Measurements from ENCODE around the gene KIR2DL3. TPM values are rescaled to one million over a fixed set of nuclear protein-coding genes. Genes with fewer than 3 reads are reported as not detected.
"Not testable (repeated sequence)": the region's sequence is repeated elsewhere in the genome, so short reads cannot be mapped to it uniquely, and the experiment has no call there.

KIR2DL3 gene
- not detected for polyA plus RNA-seq (2013, experiment 1 of 2)
- polyA plus RNA-seq (2013, experiment 2 of 2), result not detected

- WGBS, result 87% methylated on average over 16 of the region's 16 CpGs
- H3K9me3 ChIP-seq (ENCODE audit: insufficient read depth, low read depth, low read length), result peaks cover 56% of the 10 kb centered on the region
- not testable (repeated sequence) for H3K9ac ChIP-seq (ENCODE audit: low read depth, low read length); H3K27me3 ChIP-seq (ENCODE audit: insufficient read depth, low read length); H3K4me1 ChIP-seq (ENCODE audit: insufficient read depth, low read length); H3K4me3 ChIP-seq (ENCODE audit: low read length); H3K36me3 ChIP-seq (ENCODE audit: insufficient read depth, low read length); H3K27ac ChIP-seq (ENCODE audit: low read depth, low read length)
Measured at GRCh38 chr19:54738306-54738705, at the start of gene KIR2DL3. KIR2DL3 (plus strand) TSS chr19:54738513; CDS start chr19:54738546, 33 bp downstream.

GRCh38 chr19:54691582-54692297 is 46.6 kb upstream of the KIR2DL3 start:
- Histone ChIP-seq H3K4me3 (ENCODE audit: low read length) (no peak overlapping the region), H3K36me3 (ENCODE audit: insufficient read depth, low read length) (no peaks in the 10 kb centered on the region), H3K27me3 (ENCODE audit: insufficient read depth, low read length) (no peaks in the 10 kb centered on the region), H3K27ac (ENCODE audit: low read depth, low read length) (no peak overlapping the region), H3K9me3 (ENCODE audit: insufficient read depth, low read depth, low read length) (peaks cover 78% of the 10 kb centered on the region), H3K4me1 (ENCODE audit: insufficient read depth, low read length) (no peaks in the 10 kb centered on the region), H3K9ac (ENCODE audit: low read depth, low read length) (no peak overlapping the region)
- 71% methylated on average over 9 of the region's 9 CpGs for WGBS

DNA sequence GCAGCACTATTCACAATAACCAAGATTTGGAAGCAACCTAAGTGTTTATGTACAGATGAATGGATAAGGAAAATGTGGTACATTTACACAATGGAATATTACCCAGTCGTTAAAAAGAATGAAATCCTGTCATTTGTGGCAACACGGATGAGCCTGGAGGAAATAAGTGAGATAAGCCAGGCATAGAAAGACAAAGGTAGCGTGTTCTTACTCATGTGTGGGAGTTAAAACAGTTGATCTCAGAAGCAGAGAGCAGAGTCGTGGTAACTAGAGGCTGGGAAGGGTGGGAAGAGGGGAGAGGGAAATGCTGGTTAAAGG is 46.1 kb upstream of the KIR2DL3 start:
- Histone ChIP-seq H3K36me3 (ENCODE audit: insufficient read depth, low read length) (no peaks in the 10 kb centered on the region), H3K27me3 (ENCODE audit: insufficient read depth, low read length) (no peaks in the 10 kb centered on the region), H3K9ac (ENCODE audit: low read depth, low read length) (no peak overlapping the region), H3K4me3 (ENCODE audit: low read length) (no peak overlapping the region), H3K4me1 (ENCODE audit: insufficient read depth, low read length) (no peaks in the 10 kb centered on the region), H3K9me3 (ENCODE audit: insufficient read depth, low read depth, low read length) (peaks cover 75% of the 10 kb centered on the region), H3K27ac (ENCODE audit: low read depth, low read length) (no peak overlapping the region)
- WGBS, result 45% methylated on average over 4 of the region's 4 CpGs

- no peak overlapping the region for H3K9ac ChIP-seq (ENCODE audit: low read depth, low read length)
- WGBS, result 65% methylated on average over 5 of the region's 5 CpGs
- no peaks in the 10 kb centered on the region for H3K36me3 ChIP-seq (ENCODE audit: insufficient read depth, low read length)
- H3K9me3 ChIP-seq (ENCODE audit: insufficient read depth, low read depth, low read length), result peaks cover 72% of the 10 kb centered on the region
- no peak overlapping the region for H3K4me3 ChIP-seq (ENCODE audit: low read length)
- H3K27me3 ChIP-seq (ENCODE audit: insufficient read depth, low read length), result no peaks in the 10 kb centered on the region
- H3K4me1 ChIP-seq (ENCODE audit: insufficient read depth, low read length), result no peaks in the 10 kb centered on the region
- no peak overlapping the region for H3K27ac ChIP-seq (ENCODE audit: low read depth, low read length)
Measured at GRCh38 chr19:54694648-54695047, 43.7 kb upstream of the KIR2DL3 start.

GRCh38 chr19:54696117-54696548 is 42.2 kb upstream of the KIR2DL3 start:
- Histone ChIP-seq H3K4me1 (ENCODE audit: insufficient read depth, low read length) (no peaks in the 10 kb centered on the region), H3K27me3 (ENCODE audit: insufficient read depth, low read length) (no peaks in the 10 kb centered on the region), H3K4me3 (ENCODE audit: low read length) (no peak overlapping the region), H3K36me3 (ENCODE audit: insufficient read depth, low read length) (no peaks in the 10 kb centered on the region), H3K9me3 (ENCODE audit: insufficient read depth, low read depth, low read length) (peaks cover 81% of the 10 kb centered on the region), H3K9ac (ENCODE audit: low read depth, low read length) (no peak overlapping the region), H3K27ac (ENCODE audit: low read depth, low read length) (no peak overlapping the region)
- WGBS, result 86% methylated on average over 8 of the region's 8 CpGs

DNA sequence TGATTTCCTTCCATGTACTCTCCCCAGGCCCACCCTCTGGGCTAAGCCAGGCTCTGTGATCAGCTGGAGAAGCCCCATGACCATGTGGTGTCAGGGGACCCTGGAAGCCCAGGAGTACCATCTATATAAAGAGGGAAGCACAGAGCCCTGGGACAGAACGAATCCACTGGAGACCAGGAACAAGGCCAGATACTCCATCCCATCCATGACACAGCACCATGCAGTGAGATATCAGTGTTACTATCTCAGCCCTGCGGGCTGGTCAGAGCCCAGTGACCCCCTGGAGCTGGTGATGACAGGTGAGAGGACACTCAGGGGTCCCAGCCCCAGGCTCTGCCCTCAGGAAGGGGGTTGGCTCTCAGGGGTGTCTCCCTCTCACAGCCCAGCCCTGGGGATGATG is 41.5 kb upstream of the KIR2DL3 start:
- 63% methylated on average over 2 of the region's 2 CpGs for WGBS
- Histone ChIP-seq H3K27me3 (ENCODE audit: insufficient read depth, low read length) (no peaks in the 10 kb centered on the region), H3K36me3 (ENCODE audit: insufficient read depth, low read length) (no peaks in the 10 kb centered on the region), H3K27ac (ENCODE audit: low read depth, low read length) (no peak overlapping the region), H3K9me3 (ENCODE audit: insufficient read depth, low read depth, low read length) (peaks cover 82% of the 10 kb centered on the region), H3K9ac (ENCODE audit: low read depth, low read length) (no peak overlapping the region), H3K4me3 (ENCODE audit: low read length) (no peak overlapping the region), H3K4me1 (ENCODE audit: insufficient read depth, low read length) (no peaks in the 10 kb centered on the region)

DNA sequence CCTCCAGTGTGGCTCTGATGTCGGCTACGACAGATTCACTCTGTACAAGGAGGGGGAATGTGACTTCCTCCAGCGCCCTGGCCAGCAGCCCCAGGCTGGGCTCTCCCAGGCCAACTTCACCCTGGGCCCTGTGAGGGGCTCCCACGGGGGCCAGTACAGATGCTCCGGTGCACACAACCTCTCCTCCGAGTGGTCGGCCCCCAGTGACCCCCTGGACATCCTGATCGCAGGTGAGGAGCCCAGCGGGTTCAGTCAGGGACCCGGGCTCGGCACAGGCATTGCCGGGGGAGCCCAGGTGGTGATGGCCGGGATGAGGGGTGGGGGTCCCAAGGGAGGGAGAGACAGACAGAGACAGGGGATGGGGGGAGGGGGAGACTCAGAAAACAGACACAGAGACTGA is 40.6 kb upstream of the KIR2DL3 start:
- H3K27ac ChIP-seq (ENCODE audit: low read depth, low read length); H3K27me3 ChIP-seq (ENCODE audit: insufficient read depth, low read length); H3K4me3 ChIP-seq (ENCODE audit: low read length); H3K36me3 ChIP-seq (ENCODE audit: insufficient read depth, low read length); H3K4me1 ChIP-seq (ENCODE audit: insufficient read depth, low read length); H3K9ac ChIP-seq (ENCODE audit: low read depth, low read length): not testable (repeated sequence)
- WGBS, result 85% methylated on average over 13 of the region's 13 CpGs
- peaks cover 78% of the 10 kb centered on the region for H3K9me3 ChIP-seq (ENCODE audit: insufficient read depth, low read depth, low read length)

DNA sequence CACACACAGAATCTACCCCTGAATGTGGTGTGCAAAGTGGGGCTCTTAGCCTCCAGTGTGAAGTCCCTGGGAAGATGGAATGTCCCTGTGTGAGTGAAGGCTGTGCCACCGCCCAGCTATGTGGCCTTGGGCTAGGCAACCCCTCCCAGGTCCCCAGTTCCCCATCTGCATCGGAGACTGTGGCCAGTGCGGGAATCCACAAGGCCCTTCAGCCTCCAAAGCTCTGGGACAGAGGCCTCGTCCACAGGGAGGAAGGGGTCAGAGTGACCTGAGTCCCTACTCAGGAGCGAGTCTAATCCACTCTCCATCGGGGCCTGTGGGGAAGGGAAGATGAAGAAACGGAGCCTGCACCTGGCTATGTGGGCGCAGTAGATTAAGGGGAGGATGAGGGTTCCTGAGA is 33.4 kb upstream of the KIR2DL3 start:
- no peaks in the 10 kb centered on the region for H3K36me3 ChIP-seq (ENCODE audit: insufficient read depth, low read length)
- 77% methylated on average over 8 of the region's 8 CpGs for WGBS

DNA sequence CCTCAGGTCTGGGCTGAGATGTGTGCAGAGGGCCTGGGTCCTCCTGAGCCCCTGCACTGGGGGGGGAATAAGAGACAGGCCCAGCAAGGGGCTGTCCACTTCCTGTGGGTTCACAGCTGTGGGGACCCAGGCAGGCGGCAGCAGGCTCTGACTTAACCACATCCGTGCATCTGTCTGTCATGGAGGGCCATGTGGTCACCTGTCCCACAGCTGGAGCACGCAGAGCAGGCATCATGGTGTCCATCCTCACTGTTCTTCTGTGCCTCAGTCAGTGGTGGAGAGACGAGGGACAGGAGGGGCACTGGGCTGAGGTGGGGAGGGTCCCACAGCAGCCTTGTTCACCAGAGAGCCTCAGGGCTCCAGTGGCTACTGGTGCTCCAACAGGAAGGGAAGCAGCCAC is 30.4 kb upstream of the KIR2DL3 start:
- no peak overlapping the region for H3K4me3 ChIP-seq (ENCODE audit: low read length)
- H3K9me3 ChIP-seq (ENCODE audit: insufficient read depth, low read depth, low read length), result peaks cover 72% of the 10 kb centered on the region
- H3K4me1 ChIP-seq (ENCODE audit: insufficient read depth, low read length), result no peaks in the 10 kb centered on the region
- H3K27me3 ChIP-seq (ENCODE audit: insufficient read depth, low read length), result no peaks in the 10 kb centered on the region
- H3K9ac ChIP-seq (ENCODE audit: low read depth, low read length), result no peak overlapping the region
- no peak overlapping the region for H3K27ac ChIP-seq (ENCODE audit: low read depth, low read length)
- 61% methylated on average over 4 of the region's 4 CpGs for WGBS
- no peaks in the 10 kb centered on the region for H3K36me3 ChIP-seq (ENCODE audit: insufficient read depth, low read length)

More for the DNA sequence above, 33.4 kb upstream of the KIR2DL3 start:
- no peak overlapping the region for H3K4me3 ChIP-seq (ENCODE audit: low read length)
- no peaks in the 10 kb centered on the region for H3K27me3 ChIP-seq (ENCODE audit: insufficient read depth, low read length)
- peaks cover 81% of the 10 kb centered on the region for H3K9me3 ChIP-seq (ENCODE audit: insufficient read depth, low read depth, low read length)
- H3K4me1 ChIP-seq (ENCODE audit: insufficient read depth, low read length), result no peaks in the 10 kb centered on the region
- no peak overlapping the region for H3K9ac ChIP-seq (ENCODE audit: low read depth, low read length)
- H3K27ac ChIP-seq (ENCODE audit: low read depth, low read length), result no peak overlapping the region

- Histone ChIP-seq H3K4me1 (ENCODE audit: insufficient read depth, low read length) (no peaks in the 10 kb centered on the region), H3K9ac (ENCODE audit: low read depth, low read length) (no peak overlapping the region), H3K27me3 (ENCODE audit: insufficient read depth, low read length) (no peaks in the 10 kb centered on the region), H3K4me3 (ENCODE audit: low read length) (no peak overlapping the region), H3K9me3 (ENCODE audit: insufficient read depth, low read depth, low read length) (peaks cover 69% of the 10 kb centered on the region), H3K27ac (ENCODE audit: low read depth, low read length) (no peak overlapping the region), H3K36me3 (ENCODE audit: insufficient read depth, low read length) (no peaks in the 10 kb centered on the region)
- 87% methylated on average over 7 of the region's 7 CpGs for whole genome bisulfite sequencing
Measured at GRCh38 chr19:54708781-54709180, 29.5 kb upstream of the KIR2DL3 start.

- no peaks in the 10 kb centered on the region for H3K4me1 ChIP-seq (ENCODE audit: insufficient read depth, low read length)
- no peaks in the 10 kb centered on the region for H3K27me3 ChIP-seq (ENCODE audit: insufficient read depth, low read length)
- H3K9me3 ChIP-seq (ENCODE audit: insufficient read depth, low read depth, low read length), result peaks cover 69% of the 10 kb centered on the region
- WGBS, result 80% methylated on average over 18 of the region's 18 CpGs
- no peak overlapping the region for H3K4me3 ChIP-seq (ENCODE audit: low read length)
- H3K9ac ChIP-seq (ENCODE audit: low read depth, low read length), result no peak overlapping the region
- H3K27ac ChIP-seq (ENCODE audit: low read depth, low read length), result no peak overlapping the region
- no peaks in the 10 kb centered on the region for H3K36me3 ChIP-seq (ENCODE audit: insufficient read depth, low read length)
Measured at GRCh38 chr19:54709212-54709948, 28.9 kb upstream of the KIR2DL3 start.

Data from HUES64 (cell line).